ENCODE data around the gene RAB6D.
"Not testable (repeated sequence)": the region's sequence is repeated elsewhere in the genome, so short reads cannot be mapped to it uniquely, and the experiment has no call there.

RAB6D gene

DNA sequence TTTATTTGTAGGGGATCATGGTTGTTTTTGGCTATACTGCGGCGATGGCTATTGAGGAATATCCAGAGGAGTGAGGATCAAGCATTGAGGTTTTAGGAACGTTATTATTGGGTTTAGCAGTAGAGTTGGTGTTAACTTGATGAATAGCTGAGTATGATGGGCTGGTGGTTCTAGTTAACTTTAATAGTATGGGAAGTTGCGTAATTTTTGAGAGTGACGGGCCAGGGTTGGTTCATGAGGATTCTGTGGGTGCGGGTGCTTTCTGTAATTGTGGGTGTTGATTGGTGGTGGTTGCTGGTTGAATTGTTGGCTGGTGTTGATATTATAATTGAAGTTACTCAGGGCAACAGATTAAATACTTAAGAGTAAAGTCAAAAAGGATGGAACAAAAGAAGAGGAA lies 6.0 kb upstream of the RAB6D start:
- no peak overlapping the region for H3K4me3 ChIP-seq (ENCODE audit: low read depth, low read length)
- TF ChIP-seq CTCF (IDR thresholded peaks at IDR 0.05; ENCODE audit: borderline replicate concordance, insufficient read depth, low read depth, low read length), result no peak

DNA sequence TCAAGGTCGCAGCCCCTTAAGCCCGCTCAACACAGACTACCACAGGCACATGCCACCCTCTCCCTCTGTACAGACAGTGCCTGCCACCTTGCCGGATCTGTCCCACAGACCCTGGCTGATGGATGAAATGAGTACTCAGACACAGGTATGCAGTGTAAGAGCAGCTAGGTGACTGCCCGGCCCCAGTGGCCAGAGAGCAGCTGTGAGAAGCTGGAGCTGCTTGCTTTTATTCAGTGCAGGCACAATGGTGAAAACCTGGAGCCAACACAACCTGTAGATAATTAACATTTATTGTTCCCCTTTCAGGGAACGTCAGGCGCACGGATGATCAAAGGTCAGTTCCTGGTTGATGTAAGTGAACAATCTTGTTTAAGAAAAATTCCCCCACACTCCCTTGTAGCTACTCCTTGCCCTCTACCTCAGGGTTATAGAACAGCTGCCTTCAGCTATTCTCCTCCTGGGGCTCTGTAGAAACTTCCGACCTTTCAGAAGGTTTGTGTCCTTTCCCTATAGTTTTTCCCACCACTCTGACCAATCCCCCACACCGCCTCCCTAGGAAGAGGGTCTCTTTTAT lies 4.6 kb upstream of the RAB6D start:
- not testable (repeated sequence) for H3K4me3 ChIP-seq (ENCODE audit: low read depth, low read length)

DNA sequence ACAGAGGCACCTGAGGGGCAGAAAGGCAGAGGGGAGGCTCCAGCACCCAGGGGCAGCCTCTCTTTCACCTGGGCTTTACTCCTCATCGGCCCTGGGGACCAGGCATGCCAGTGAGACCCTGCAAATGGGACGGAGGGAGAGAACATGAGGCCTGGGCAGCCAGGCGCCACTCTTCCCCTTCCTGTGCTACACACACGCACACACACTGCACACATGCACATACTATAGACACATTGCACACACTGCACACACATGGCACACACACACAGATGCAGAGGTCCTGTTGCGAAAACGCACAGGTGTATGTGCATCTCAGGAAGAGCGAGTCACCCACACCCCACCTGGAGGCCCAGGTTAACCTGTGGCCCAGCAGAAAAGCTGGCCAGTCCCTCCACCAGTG lies 3.4 kb upstream of the RAB6D start:
- no peak for TF ChIP-seq CTCF (IDR thresholded peaks at IDR 0.05; ENCODE audit: borderline replicate concordance, insufficient read depth, low read depth, low read length)
- no peak overlapping the region for H3K4me3 ChIP-seq (ENCODE audit: low read depth, low read length)

- no peak for TF ChIP-seq CTCF (IDR thresholded peaks at IDR 0.05; ENCODE audit: borderline replicate concordance, insufficient read depth, low read depth, low read length)
- no peak overlapping the region for H3K4me3 ChIP-seq (ENCODE audit: low read depth, low read length)
These were observed 2.7 kb upstream of the RAB6D start for GRCh38 chr2:131366643-131367042.

DNA sequence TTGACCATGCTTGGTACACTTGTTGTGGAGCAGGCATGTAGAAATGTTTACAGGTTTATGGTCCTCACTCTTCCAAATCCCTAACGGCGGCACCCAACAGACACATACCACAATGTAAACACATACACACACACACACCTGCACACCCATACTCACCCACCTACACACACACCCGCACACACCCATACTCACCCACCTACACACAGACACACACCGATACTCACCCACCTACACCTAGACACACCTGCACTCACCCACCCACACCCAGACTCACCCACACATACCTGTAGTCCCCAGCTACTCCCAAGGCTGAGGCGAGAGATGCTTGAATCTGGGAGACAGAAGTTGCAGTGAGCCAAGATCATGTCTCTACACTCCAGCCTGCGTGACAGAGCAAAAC lies 1.5 kb upstream of the RAB6D start:
- H3K4me3 ChIP-seq (ENCODE audit: low read depth, low read length), result no peak overlapping the region
- TF ChIP-seq CTCF (IDR thresholded peaks at IDR 0.05; ENCODE audit: borderline replicate concordance, insufficient read depth, low read depth, low read length), result no peak

DNA sequence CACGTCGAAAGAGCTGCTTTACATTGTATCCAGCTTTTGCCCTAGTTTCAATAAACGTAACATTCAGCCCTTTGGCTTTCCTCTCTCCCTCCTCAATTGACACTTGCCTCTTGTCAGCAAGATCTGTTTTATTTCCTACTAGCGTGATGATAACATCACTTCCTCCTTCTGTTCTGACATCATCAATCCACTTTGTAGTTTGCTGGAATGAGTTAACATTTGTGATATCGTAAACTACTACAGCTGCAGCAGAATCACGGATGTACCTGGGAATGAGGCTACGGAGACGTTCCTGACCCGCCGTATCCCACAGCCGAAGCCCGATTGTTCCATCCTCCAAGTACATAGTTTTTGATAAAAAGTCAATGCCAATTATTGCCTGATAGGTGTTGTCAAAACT lies 755 bp downstream of the RAB6D start:
- not testable (repeated sequence) for H3K4me3 ChIP-seq (ENCODE audit: low read depth, low read length)

DNA sequence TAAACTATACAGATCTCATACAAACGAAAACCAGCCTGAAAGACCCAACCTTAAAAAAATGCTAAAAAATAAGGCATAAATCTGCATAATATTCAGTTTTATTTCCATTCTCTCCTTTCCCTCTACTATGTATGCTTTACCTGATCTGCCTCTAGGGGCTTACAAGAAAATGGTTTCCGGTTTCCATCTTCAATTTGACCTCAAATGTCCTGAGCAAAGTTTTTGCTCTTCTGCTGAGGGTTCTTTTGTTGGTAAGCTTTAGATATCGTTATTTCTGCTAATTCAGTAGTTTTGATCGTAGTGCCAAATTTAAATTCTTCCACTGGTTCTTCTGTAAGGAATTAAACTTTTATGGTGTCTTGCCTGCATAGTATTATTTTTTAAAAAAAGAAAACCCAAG lies 2.2 kb downstream of the RAB6D start:
- not testable (repeated sequence) for H3K4me3 ChIP-seq (ENCODE audit: low read depth, low read length)

DNA sequence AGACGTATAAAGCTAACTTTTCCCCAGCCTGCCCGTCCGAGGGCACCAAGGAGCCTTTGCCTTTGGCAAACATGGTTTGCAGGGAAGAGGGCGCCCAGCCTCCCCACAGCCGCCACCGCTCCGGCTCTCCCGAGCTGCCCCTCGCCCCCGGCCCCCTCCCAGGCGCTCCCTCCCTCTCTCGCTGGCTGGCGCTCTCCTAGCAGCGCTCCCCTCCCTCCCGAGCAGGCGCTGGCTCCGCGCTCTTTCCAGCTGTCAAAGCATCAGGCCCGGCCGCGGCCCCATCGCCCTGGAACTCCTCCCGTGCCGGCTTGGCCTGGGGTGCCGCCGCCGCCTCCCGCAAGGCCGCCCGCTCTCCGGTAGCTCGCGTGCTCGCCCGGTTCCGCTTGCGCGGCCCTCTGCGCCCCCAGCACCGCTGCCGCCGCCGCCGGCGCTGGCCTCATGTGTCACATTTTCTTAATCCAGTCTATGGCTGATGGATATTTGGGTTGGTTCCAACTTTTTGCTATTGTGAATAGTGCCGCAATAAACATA lies 10.7 kb downstream of the RAB6D start:
- H3K4me3 ChIP-seq (ENCODE audit: low read depth, low read length), result not testable (repeated sequence)

- TF ChIP-seq CTCF (IDR thresholded peaks at IDR 0.05; ENCODE audit: borderline replicate concordance, insufficient read depth, low read depth, low read length), result no peak
- H3K4me3 ChIP-seq (ENCODE audit: low read depth, low read length), result no peak overlapping the region
These were observed 14.9 kb downstream of the RAB6D start for GRCh38 chr2:131349021-131349420.

DNA sequence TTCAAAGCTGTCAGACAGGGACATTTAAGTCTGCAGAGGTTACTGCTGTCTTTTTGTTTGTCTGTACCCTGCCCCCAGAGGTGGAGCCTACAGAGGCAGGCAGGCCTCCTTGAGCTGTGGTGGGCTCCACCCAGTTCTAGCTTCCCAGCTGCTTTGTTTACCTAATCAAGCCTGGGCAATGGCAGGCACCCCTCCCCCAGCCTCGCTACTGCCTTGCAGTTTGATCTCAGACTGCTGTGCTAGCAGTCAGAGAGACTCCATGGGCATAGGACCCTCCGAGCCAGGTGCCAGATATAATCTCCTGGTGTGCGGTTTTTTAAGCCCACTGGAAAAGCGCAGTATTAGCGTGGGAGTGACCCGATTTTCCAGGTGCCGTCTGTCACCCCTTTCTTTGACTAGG lies 16.9 kb downstream of the RAB6D start:
- H3K4me3 ChIP-seq (ENCODE audit: low read depth, low read length), result not testable (repeated sequence)

- H3K4me3 ChIP-seq (ENCODE audit: low read depth, low read length), result not testable (repeated sequence)
These were observed 24.7 kb downstream of the RAB6D start for GRCh38 chr2:131339307-131339706.

Data from GM12875 (cell line).